GM13977 (cell line): ENCODE measurements around the gene PELI2.

Experiments
- DNase-seq: peaks from one replicate; pipeline ENCODE4 v3.0.0; 2012; ENCODE audit warnings: low spot score
- in situ Hi-C: fragments of 300-500 bp; cut with MboI; formaldehyde crosslinking; loops from one replicate; pipeline ENCODE4 v1.12.0; 2022; ENCODE audit warnings: low sequenced_read_pairs, low pct_unique_long_range_greater_than_20kb, mixed read lengths, inconsistent platforms; ENCODE audit not compliant: unreplicated experiment
- TF ChIP-seq, protein P1 (sequence below): IDR thresholded peaks from 2 replicates; pipeline ENCODE4 v1.5.1; 2012; ENCODE audit warnings: mild to moderate bottlenecking, control low read depth; ENCODE audit not compliant: insufficient read depth; ENCODE audit errors: extremely low read depth, missing control alignments

Gene PELI2

DNA sequence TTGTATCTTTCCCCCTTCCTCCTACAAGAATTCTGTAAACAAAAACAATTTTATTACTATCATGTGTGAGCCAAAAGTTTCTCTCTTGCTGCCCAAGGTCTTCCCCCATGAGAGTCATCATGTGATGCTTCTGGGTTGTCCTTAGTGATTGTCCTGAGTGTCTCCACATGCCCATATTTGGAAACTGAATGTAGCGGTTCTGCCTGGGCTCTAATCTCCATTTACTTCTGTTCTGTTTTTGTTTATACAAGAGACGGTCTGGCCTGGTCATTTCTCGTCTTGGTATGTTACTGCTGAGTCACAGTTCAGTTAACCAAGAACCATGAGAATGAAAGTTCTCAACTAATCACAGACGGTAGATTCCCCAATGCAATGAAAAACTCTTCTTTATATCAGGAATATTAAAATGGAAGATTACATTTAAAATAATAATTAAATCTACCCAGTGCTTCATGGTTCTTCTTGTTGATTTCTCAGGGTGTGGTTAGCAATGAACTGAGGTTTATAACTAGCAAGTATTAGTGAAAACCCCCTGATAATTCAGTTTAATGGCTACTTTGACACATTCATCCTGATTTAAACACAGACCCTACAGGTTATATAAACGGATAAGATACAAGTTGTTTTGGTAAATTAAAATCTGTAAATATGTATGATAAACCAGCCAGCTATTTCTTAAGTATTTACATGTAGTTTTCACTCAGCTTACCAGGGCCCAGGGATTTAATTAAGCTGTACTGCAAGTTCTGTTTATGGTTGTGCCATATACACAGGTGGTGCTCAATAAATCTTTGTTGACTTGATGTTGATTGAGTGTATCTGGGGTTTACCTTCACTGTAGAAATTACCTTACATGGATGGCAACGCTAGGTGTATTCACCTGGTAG, 81.1 kb downstream of the PELI2 start:
- in situ Hi-C loops = no loop called here
- DNase-seq = peak; percentile 18
- TF ChIP-seq, protein P1, sequence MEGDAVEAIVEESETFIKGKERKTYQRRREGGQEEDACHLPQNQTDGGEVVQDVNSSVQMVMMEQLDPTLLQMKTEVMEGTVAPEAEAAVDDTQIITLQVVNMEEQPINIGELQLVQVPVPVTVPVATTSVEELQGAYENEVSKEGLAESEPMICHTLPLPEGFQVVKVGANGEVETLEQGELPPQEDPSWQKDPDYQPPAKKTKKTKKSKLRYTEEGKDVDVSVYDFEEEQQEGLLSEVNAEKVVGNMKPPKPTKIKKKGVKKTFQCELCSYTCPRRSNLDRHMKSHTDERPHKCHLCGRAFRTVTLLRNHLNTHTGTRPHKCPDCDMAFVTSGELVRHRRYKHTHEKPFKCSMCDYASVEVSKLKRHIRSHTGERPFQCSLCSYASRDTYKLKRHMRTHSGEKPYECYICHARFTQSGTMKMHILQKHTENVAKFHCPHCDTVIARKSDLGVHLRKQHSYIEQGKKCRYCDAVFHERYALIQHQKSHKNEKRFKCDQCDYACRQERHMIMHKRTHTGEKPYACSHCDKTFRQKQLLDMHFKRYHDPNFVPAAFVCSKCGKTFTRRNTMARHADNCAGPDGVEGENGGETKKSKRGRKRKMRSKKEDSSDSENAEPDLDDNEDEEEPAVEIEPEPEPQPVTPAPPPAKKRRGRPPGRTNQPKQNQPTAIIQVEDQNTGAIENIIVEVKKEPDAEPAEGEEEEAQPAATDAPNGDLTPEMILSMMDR = no peak

DNA sequence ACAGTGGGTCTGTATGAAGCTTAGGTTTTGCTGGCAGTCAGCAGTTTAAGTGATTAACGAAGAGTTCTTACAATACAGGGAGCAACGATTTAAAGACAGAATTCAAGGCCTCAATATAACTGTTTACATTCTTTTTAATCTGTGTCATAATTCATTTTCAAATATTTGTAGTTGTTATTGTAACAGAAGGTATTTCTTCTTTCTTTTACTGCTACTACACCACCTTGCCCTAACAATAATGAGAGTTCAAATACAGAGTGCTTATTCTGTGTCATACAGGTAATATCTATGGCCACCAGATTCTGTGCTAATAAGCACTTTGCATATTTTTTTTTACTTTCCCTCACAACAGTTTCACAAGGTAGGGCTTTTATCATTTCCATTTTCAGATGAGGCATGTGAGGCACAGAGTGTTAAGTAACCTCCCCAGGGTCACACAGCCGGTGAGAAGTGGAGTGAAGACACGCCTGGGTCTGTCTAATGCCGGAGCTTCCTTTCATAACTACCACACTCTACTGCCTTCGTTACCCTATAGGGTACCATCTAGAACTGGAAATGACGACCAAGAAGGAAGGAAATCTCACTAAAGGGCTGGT, 81.9 kb downstream of the PELI2 start:
- DNase-seq = peak; percentile 9
- TF ChIP-seq, protein P1 = no peak
- in situ Hi-C loops = no loop called here

DNA sequence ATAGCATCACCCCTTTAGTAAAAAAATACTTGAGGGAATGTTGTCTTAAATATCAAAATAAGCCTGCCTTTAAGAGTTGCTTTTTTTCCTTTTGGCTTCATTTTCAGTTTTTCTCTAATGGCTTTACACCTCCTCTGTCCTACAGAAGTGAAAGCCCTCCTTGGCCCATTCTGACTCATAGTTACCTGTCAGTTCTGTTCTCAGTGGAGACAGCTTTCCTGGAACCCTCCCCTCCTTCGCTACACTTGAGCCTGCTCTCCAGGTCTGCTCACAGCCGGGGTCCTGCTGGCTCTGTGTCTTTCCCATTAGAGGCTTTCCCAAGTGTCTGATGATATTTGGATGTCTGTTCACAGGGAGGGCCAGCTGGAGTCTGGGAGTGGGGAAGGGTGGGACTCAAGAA, 84.0 kb downstream of the PELI2 start:
- TF ChIP-seq, protein P1 = no peak
- DNase-seq = peak; percentile 16
- in situ Hi-C loops = no loop called here

DNA sequence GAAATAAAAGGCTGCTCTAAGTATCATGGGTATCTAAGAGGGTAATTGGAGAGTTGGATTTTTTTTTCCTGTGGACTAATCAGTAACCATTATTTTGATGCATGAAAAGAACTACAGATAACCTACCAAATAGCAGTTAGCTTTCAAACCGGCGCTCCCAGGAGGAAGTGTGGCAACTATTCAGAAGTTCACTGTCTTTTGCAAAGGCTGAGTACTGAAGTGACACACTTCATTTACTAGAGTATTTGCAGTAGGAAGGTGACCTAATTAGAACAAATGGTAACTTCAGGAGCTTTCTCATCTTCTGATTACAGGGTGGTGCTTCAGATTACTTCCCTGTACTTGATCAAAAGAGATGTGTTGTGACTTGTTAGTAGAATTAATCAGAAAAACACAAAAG, 87.7 kb downstream of the PELI2 start:
- TF ChIP-seq, protein P1 = no peak
- in situ Hi-C loops = no loop called here

DNA sequence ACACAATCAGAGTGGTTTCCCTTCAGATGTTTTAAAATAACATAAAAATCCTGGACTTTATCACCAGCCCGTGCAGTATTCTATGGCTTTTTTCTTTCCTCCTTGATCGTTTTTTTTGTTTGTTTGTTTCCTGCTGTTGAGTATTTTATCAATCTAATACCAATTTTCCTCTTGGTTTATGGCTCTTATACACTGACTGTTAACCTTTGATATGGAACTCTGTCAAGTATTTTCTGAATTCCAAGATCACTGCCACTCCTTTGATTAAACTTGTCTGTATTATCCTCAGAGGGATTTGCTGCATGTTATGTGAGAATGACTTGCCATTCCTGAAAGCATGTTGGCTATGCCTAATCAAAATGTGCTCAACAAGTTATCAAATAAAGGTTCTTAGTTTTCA, 88.4 kb downstream of the PELI2 start:
- TF ChIP-seq, protein P1 = no peak

More for the DNA sequence above, 87.7 kb downstream of the PELI2 start:
- DNase-seq = no peak

DNA sequence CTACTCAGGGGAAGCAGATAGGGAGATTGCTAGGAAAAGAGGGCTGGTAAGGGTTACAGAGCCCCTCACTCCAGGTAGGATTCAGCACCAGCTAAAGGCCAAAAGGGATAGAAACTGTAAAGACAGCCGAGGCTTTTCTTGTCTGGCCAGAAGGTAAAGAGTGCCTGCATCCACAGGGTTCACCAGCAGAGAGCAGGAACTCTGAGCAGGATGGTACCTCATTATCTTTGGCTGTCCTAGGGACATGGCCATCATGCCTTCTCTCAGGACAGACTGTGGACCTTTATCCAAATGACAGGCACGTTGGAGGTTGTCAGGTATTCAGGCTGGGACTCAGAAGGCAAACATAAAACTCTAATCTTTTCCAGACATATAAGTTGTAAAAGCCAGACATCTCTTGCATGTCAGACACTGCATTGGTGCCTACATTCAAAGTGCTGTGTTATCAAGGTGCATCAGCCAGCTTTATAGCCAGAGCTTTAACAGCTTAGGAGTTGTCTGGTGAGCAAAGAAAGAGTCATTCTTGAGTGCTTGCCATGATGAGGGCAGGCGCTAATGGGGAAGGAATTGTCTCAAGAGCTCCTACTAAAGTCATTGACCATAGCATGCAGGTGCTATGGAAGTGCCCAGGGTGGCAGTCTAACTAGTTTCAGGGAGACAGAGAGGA, 89.5 kb downstream of the PELI2 start:
- TF ChIP-seq, protein P1 = no peak
- DNase-seq = no peak
- in situ Hi-C loops = no loop called here

More for the DNA sequence above, 88.4 kb downstream of the PELI2 start:
- DNase-seq = no peak
- in situ Hi-C loops = no loop called here
